Lung (tissue), 12 donors: ENCODE measurements around the gene CD93. TPM values are rescaled to one million over a fixed set of nuclear protein-coding genes. Genes with fewer than 3 reads are reported as not detected.

Experiments used
- ATAC-seq: fragments of 200-7000 bp; cut with Tn5 transposase; one replicate; pipeline ENCODE4 v1.9.1; 2020; ENCODE audit warnings: moderate number of reproducible peaks; ENCODE audit not compliant: insufficient read depth, low FRiP score
- DNase-seq, 3 donors: peaks; one replicate each; pipeline ENCODE4 v3.0.0-alpha.2; 2013 to 2017
- H3K27ac ChIP-seq, 2 donors: one replicate each; pipeline ENCODE4 v1.5.1; 2013; ENCODE audit warnings: mild to moderate bottlenecking in 2 of 2, moderate library complexity in 2 of 2, control low read depth in 1 of 2, inconsistent platforms in 1 of 2, low read depth in 1 of 2, low read length in 1 of 2
- H3K27me3 ChIP-seq, 3 donors: one replicate each; pipeline ENCODE4 v1.5.1; 2013; ENCODE audit warnings: low read length in 2 of 3; ENCODE audit not compliant: control insufficient read depth in 3 of 3, insufficient read depth in 3 of 3
- H3K36me3 ChIP-seq, 4 donors: one replicate each; pipeline ENCODE4 v1.5.1; 2013; ENCODE audit warnings: low read length in 4 of 4, mild to moderate bottlenecking in 1 of 4, moderate library complexity in 1 of 4; ENCODE audit not compliant: control insufficient read depth in 4 of 4, insufficient read depth in 4 of 4
- H3K4me1 ChIP-seq, 5 donors: one replicate each; pipeline ENCODE4 v1.5.1; 2013; ENCODE audit warnings: low read length in 5 of 5, mild to moderate bottlenecking in 2 of 5, moderate library complexity in 1 of 5; ENCODE audit not compliant: control insufficient read depth in 5 of 5, insufficient read depth in 5 of 5
- H3K4me3 ChIP-seq: one replicate; pipeline ENCODE4 v1.5.1; 2013; ENCODE audit warnings: mild to moderate bottlenecking, control low read depth, moderate library complexity
- H3K9ac ChIP-seq, 2 donors: one replicate each; pipeline ENCODE4 v1.5.1; 2013; ENCODE audit warnings: low read length in 2 of 2, control low read depth in 1 of 2; ENCODE audit not compliant: insufficient read depth in 1 of 2
- H3K9me3 ChIP-seq, 4 donors: one replicate each; pipeline ENCODE4 v1.5.1; 2013; ENCODE audit warnings: low read length in 3 of 4, mild to moderate bottlenecking in 1 of 4, moderate library complexity in 1 of 4; ENCODE audit not compliant: control insufficient read depth in 4 of 4, insufficient read depth in 3 of 4
- CTCF ChIP-seq: IDR thresholded peaks from 2 replicates; pipeline ENCODE4 v1.5.1; 2012; ENCODE audit warnings: mild to moderate bottlenecking; ENCODE audit errors: control extremely low read depth, extremely low read depth
- WGBS, 2 donors: extraction: QIAGEN DNeasy Blood & Tissue Kit; methylation state at CpG; one replicate each; pipeline ENCODE4 v1.1.7; 2013; 5-methylcytosine and 5-hydroxymethylcytosine counted together
- polyA plus RNA-seq, 2 donors: library from polyadenylated mRNA; stranded (reverse); fragments of 200-250 nt; gene quantifications; one replicate each; pipeline ENCODE4 v1.2.1, GENCODE V29; 2013
- total RNA-seq, 2 donors: library from RNA; depleted of rRNA in 1 of 2; stranded (reverse); fragments of >200 nt in 1 of 2; gene quantifications; one replicate each; pipeline ENCODE4 v1.2.1, GENCODE V29; 2014 to 2021
- donor health status: control.
- donor health status: control.
- donor health status: Bipolar disorder and iron deficiency.
- donor health status: healthy.
- donor health status: DM: yes; HTN: yes; CAD: no.

The CD93 gene
- total and polyA plus RNA-seq, 4 donors, result 17.9 to 239 (median 126) TPM

- no peaks in the 10 kb centered on the region for H3K36me3 ChIP-seq
- H3K27me3 ChIP-seq, result no peaks in the 10 kb centered on the region
- ATAC-seq (no peak), DNase-seq (no peak)
- H3K27ac ChIP-seq, result no peak overlapping the region
- H3K9ac ChIP-seq, result no peak overlapping the region
- WGBS, 2 donors, result 92 to 98% methylated on average over 14 of the region's 14 CpGs
- H3K4me3 ChIP-seq, result no peak overlapping the region
- H3K9me3 ChIP-seq, result no peaks in the 10 kb centered on the region
- no peak for TF ChIP-seq CTCF
- H3K4me1 ChIP-seq, result peaks cover 0 to 24% (median 0%) of the 10 kb centered on the region in 5 donors
These were observed 41.6 kb upstream of the CD93 start for GRCh38 chr20:23127506-23128279.

- peak overlapping the region in 1 of 2 donors; percentile 76 for H3K27ac ChIP-seq
- no peak for TF ChIP-seq CTCF
- H3K9ac ChIP-seq, result no peak overlapping the region
- ATAC-seq, result no peak
- no peaks in the 10 kb centered on the region for H3K27me3 ChIP-seq
- 36 to 58% methylated on average over 12 of the region's 12 CpGs for WGBS, 2 donors
- H3K4me1 ChIP-seq, result peaks cover 0 to 20% (median 0%) of the 10 kb centered on the region in 5 donors
- no peak overlapping the region for H3K4me3 ChIP-seq
- no peaks in the 10 kb centered on the region for H3K9me3 ChIP-seq
- H3K36me3 ChIP-seq, result no peaks in the 10 kb centered on the region
- DNase-seq, result no peak
These were observed 40.3 kb upstream of the CD93 start for GRCh38 chr20:23126281-23127061.

- WGBS, 2 donors, result 31 to 76% methylated on average over 5 of the region's 5 CpGs
- no peak for DNase-seq
- H3K27ac ChIP-seq, result peak overlapping the region in 1 of 2 donors; percentile 76
- no peaks in the 10 kb centered on the region for H3K9me3 ChIP-seq
- no peak overlapping the region for H3K9ac ChIP-seq
- TF ChIP-seq CTCF, result no peak
- no peaks in the 10 kb centered on the region for H3K36me3 ChIP-seq
- peaks cover 0 to 22% (median 0%) of the 10 kb centered on the region in 5 donors for H3K4me1 ChIP-seq
- H3K4me3 ChIP-seq, result no peak overlapping the region
- ATAC-seq, result peak; percentile 81
- H3K27me3 ChIP-seq, result no peaks in the 10 kb centered on the region
These were observed 39.6 kb upstream of the CD93 start for GRCh38 chr20:23125625-23126191.
